Loucy (cell line): ENCODE data around the gene TP53I13.

ENCODE experiments used
- H2AFZ ChIP-seq: fragments of 200-600 bp; sonication (generic); 2 replicates; pipeline ENCODE4 v1.6.0; 2016; ENCODE audit warnings: antibody characterized with exemption, mild to moderate bottlenecking, low read length, moderate library complexity
- H3F3A ChIP-seq: fragments of 200-600 bp; 2 replicates; pipeline ENCODE4 v1.6.0; 2016; ENCODE audit warnings: antibody characterized with exemption, low read depth, mild to moderate bottlenecking
- H3K27me3 ChIP-seq: fragments of 200-600 bp; sonication (generic); 2 replicates; pipeline ENCODE4 v1.6.1; 2014; ENCODE audit warnings: low read length, mild to moderate bottlenecking; ENCODE audit not compliant: insufficient read depth, poor library complexity, severe bottlenecking
- H3K36me3 ChIP-seq: fragments of 200-600 bp; sonication (generic); 2 replicates; pipeline ENCODE4 v1.6.1; 2016; ENCODE audit warnings: low read length; ENCODE audit not compliant: insufficient read depth
- H3K4me1 ChIP-seq: fragments of 200-600 bp; sonication (generic); 2 replicates; pipeline ENCODE4 v1.5.1; 2014; ENCODE audit warnings: low read length, mild to moderate bottlenecking; ENCODE audit not compliant: insufficient read depth, poor library complexity, severe bottlenecking
- H3K4me2 ChIP-seq: fragments of 200-600 bp; sonication (generic); 2 replicates; pipeline ENCODE4 v1.6.0; 2014; ENCODE audit warnings: antibody characterized with exemption, low read length, low read depth, mild to moderate bottlenecking; ENCODE audit not compliant: poor library complexity, severe bottlenecking
- H3K4me3 ChIP-seq: fragments of 200-600 bp; sonication (generic); 2 replicates; pipeline ENCODE4 v1.5.1; 2014; ENCODE audit warnings: low read length, mild to moderate bottlenecking, mixed read lengths; ENCODE audit not compliant: poor library complexity, severe bottlenecking
- H3K79me2 ChIP-seq: fragments of 200-600 bp; sonication (generic); 2 replicates; pipeline ENCODE4 v1.6.1; 2014; ENCODE audit warnings: low read length; ENCODE audit not compliant: insufficient read depth
- H3K9ac ChIP-seq: fragments of 200-600 bp; sonication (generic); 2 replicates; pipeline ENCODE4 v1.6.0; 2014; ENCODE audit warnings: mild to moderate bottlenecking, low read depth, low read length, moderate library complexity; ENCODE audit not compliant: poor library complexity, severe bottlenecking
- H3K9me2 ChIP-seq: fragments of 200-600 bp; sonication (generic); replicated peaks from 2 replicates; pipeline ENCODE4 v1.6.1; 2016; ENCODE audit warnings: low read depth, low read length, mixed read lengths
- H3K9me3 ChIP-seq: fragments of 200-600 bp; sonication (generic); 2 replicates; pipeline ENCODE4 v1.6.1; 2014; ENCODE audit warnings: mild to moderate bottlenecking, antibody characterized with exemption, low read length, low read depth; ENCODE audit not compliant: insufficient read depth
- H4K20me1 ChIP-seq: fragments of 200-600 bp; sonication (generic); 2 replicates; pipeline ENCODE4 v1.6.0; 2014; ENCODE audit warnings: antibody characterized with exemption, low read length, mild to moderate bottlenecking; ENCODE audit not compliant: insufficient read depth, poor library complexity, severe bottlenecking
- CTCF ChIP-seq: fragments of 200-600 bp; sonication (generic); conservative IDR thresholded peaks from 2 replicates; pipeline ENCODE4 v1.5.1; 2014; ENCODE audit warnings: mild to moderate bottlenecking, antibody characterized with exemption, low read length
- EZH2phosphoT487 ChIP-seq: fragments of 200-600 bp; IDR thresholded peaks from 2 replicates; pipeline ENCODE4 v1.6.1; 2018; ENCODE audit warnings: antibody characterized with exemption, mild to moderate bottlenecking, moderate library complexity, borderline replicate concordance

The TP53I13 gene

GRCh38 chr17:29567304-29567553 lies 1.3 kb upstream of the TP53I13 start:
- no peak for TF ChIP-seq CTCF
- no peak for TF ChIP-seq EZH2phosphoT487
- Histone ChIP-seq H2AFZ (peak overlapping the region; percentile 60), H3K4me1 (peaks cover 17% of the 10 kb centered on the region)

GRCh38 chr17:29567554-29568330 lies 759 bp upstream of the TP53I13 start:
- Histone ChIP-seq H3K9ac (peak overlapping the region; percentile 87), H3K4me2 (peak overlapping the region; percentile 67), H3K4me1 (peaks cover 17% of the 10 kb centered on the region), H3F3A (0 out of 2 replicates have a peak, but pooled peaks cover 3% of the 10 kb centered on the region), H3K4me3 (peak overlapping the region; percentile 85), H3K27me3 (no peaks in the 10 kb centered on the region), H2AFZ (peak overlapping the region; percentile 80), H3K9me2 (no peaks in the 10 kb centered on the region), H3K9me3 (no peaks in the 10 kb centered on the region), H3K36me3 (no peaks in the 10 kb centered on the region), H3K79me2 (peaks cover 25% of the 10 kb centered on the region; the same call in 1 of the 2 replicates), H4K20me1 (peaks cover 16% of the 10 kb centered on the region)
- no peak for TF ChIP-seq EZH2phosphoT487
- TF ChIP-seq CTCF: peak; percentile 30; the same call in 1 of the 2 replicates

More at GRCh38 chr17:29567304-29567553, 1.3 kb upstream of the TP53I13 start:
- H3K36me3 ChIP-seq: no peaks in the 10 kb centered on the region
- H3K27me3 ChIP-seq: no peaks in the 10 kb centered on the region
- peak overlapping the region; percentile 67 for H3K4me2 ChIP-seq
- peaks cover 16% of the 10 kb centered on the region for H4K20me1 ChIP-seq
- peak overlapping the region; percentile 87 for H3K9ac ChIP-seq
- H3K4me3 ChIP-seq: peak overlapping the region; percentile 85
- peaks cover 25% of the 10 kb centered on the region; the same call in 1 of the 2 replicates for H3K79me2 ChIP-seq
- 0 out of 2 replicates have a peak, but pooled peaks cover 3% of the 10 kb centered on the region for H3F3A ChIP-seq
- no peaks in the 10 kb centered on the region for H3K9me3 ChIP-seq
- no peaks in the 10 kb centered on the region for H3K9me2 ChIP-seq

- H3K4me1 ChIP-seq: peaks cover 17% of the 10 kb centered on the region
- peaks cover 19% of the 10 kb centered on the region; the same call in 1 of the 2 replicates for H3K79me2 ChIP-seq
- peak overlapping the region; percentile 92 for H3K4me3 ChIP-seq
- peak overlapping the region; percentile 87 for H3K9ac ChIP-seq
- 0 out of 2 replicates have a peak, but pooled peaks cover 3% of the 10 kb centered on the region for H3F3A ChIP-seq
- H3K36me3 ChIP-seq: peaks cover 9% of the 10 kb centered on the region; the same call in 1 of the 2 replicates
- TF ChIP-seq CTCF (no peak), EZH2phosphoT487 (no peak)
- no peaks in the 10 kb centered on the region for H3K27me3 ChIP-seq
- no peaks in the 10 kb centered on the region for H3K9me3 ChIP-seq
- H2AFZ ChIP-seq: peak overlapping the region; percentile 98; the same call in 1 of the 2 replicates
- no peaks in the 10 kb centered on the region for H3K9me2 ChIP-seq
- peaks cover 10% of the 10 kb centered on the region for H4K20me1 ChIP-seq
- peak overlapping the region; percentile 81 for H3K4me2 ChIP-seq
Observed at GRCh38 chr17:29569245-29569950, 897 bp downstream of the TP53I13 start.
